SK-N-SH (cell line): ENCODE data around the gene MAP3K13.

ENCODE experiments used
- CTCF ChIP-seq: fragments of 200-600 bp; sonication (generic); IDR thresholded peaks from 2 replicates; pipeline ENCODE4 v1.6.1; 2017; ENCODE audit warnings: antibody characterized with exemption, mild to moderate bottlenecking, moderate library complexity
- EP300 ChIP-seq, 2 experiments: IDR thresholded peaks; 2 replicates each; pipeline versions ENCODE4 v1.4.0 to v1.6.1; 2012; ENCODE audit warnings: borderline replicate concordance in 1 of 2, low read depth in 1 of 2, low read length in 1 of 2
- MAX ChIP-seq: IDR thresholded peaks from 2 replicates; pipeline ENCODE4 v1.4.0; 2012; ENCODE audit warnings: low read depth
- MXI1 ChIP-seq: IDR thresholded peaks from 2 replicates; pipeline ENCODE4 v1.6.1; 2012; ENCODE audit warnings: mild to moderate bottlenecking, low read depth, low read length, improper control_type of control experiment
- NFIC ChIP-seq: IDR thresholded peaks from 2 replicates; pipeline ENCODE4 v1.4.0; 2012; ENCODE audit warnings: borderline replicate concordance
- POLR2AphosphoS5 ChIP-seq: IDR thresholded peaks from 2 replicates; pipeline ENCODE4 v1.6.1; 2012; ENCODE audit warnings: low read depth, low read length
- SIN3A ChIP-seq: IDR thresholded peaks from 2 replicates; pipeline ENCODE4 v1.6.1; 2012; ENCODE audit warnings: low read depth, mild to moderate bottlenecking, low read length, moderate library complexity, borderline replicate concordance
- TCF12 ChIP-seq: IDR thresholded peaks from 2 replicates; pipeline ENCODE4 v1.4.0; 2012
- TEAD4 ChIP-seq: IDR thresholded peaks from 2 replicates; pipeline ENCODE4 v1.4.0; 2012; ENCODE audit warnings: mild to moderate bottlenecking, borderline replicate concordance; ENCODE audit not compliant: insufficient read depth
- USF2 ChIP-seq: fragments of 150-350 bp; IDR thresholded peaks from 2 replicates; pipeline ENCODE4 v1.6.1; 2017; ENCODE audit warnings: antibody characterized with exemption, low read length, low read depth, borderline replicate concordance

- TF ChIP-seq USF2: no peak
- TF ChIP-seq TEAD4: no peak
- no peak for TF ChIP-seq SIN3A
- TF ChIP-seq NFIC: no peak
- no peak for TF ChIP-seq CTCF
- no peak for TF ChIP-seq TCF12
- no peak for TF ChIP-seq EP300 (IDR thresholded peaks at IDR 0.05; ENCODE audit: borderline replicate concordance in 1 of 2, low read depth in 1 of 2, low read length in 1 of 2)
- no peak for TF ChIP-seq POLR2AphosphoS5
- TF ChIP-seq MXI1: no peak
- no peak for TF ChIP-seq MAX
Observed at GRCh38 chr3:185477316-185477715, 114.4 kb downstream of the MAP3K13 start.
